ENCODE measurements around the gene NFASC.

The NFASC gene

GRCh38 chr1:204858363-204858821 is 12.3 kb upstream of the NFASC start:
- FAIRE-seq, result no peak
- no peak for DNase-seq (ENCODE audit: insufficient read length, low spot score)

DNA sequence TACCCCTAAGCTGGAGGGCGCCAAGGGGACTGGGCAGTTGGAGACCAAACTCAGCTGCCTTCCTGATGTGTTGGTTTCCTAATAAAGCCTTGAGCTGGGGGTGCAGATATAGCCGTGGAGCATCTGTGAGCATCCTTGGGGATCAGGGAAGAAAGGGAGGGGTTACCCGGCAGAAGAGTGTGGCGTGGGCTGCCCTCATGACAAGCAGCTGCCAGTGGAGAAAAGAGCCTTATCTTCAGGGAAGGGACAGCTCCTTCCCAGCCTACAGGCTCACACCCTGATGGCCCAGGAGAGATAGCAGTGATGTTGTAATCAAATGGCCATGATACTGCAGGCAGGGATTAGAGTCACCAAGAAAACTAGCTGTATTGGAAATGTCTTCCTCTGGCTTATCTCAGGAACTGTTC is 10.8 kb upstream of the NFASC start:
- FAIRE-seq, result no peak

GRCh38 chr1:204863024-204863423 is 7.6 kb upstream of the NFASC start:
- FAIRE-seq, result no peak
- DNase-seq (ENCODE audit: insufficient read length, low spot score), result no peak

More for the DNA sequence above, 10.8 kb upstream of the NFASC start:
- DNase-seq (ENCODE audit: insufficient read length, low spot score), result no peak

DNA sequence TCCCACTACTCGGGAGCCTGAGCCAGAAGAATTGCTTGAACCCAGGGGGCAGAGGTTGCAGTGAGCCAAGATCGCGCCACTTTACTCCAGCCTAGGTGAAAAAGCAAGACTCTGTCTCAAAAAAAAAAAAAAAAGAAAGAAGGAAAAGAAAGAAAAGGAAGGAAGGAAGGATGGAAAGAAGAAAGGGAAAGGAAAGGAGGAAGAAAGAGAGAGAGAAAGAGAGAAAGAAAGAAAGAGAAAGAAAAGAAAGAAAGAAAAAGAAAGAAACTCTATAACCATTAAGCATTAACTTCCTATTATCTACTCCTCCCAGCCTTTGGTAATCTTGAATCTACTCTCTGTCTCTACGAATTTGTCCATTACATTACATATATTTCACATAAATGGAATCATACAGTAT is 6.9 kb upstream of the NFASC start:
- DNase-seq (ENCODE audit: insufficient read length, low spot score) (no peak), FAIRE-seq (no peak)

- DNase-seq (ENCODE audit: insufficient read length, low spot score), result no peak
- FAIRE-seq, result no peak
These were observed 4.5 kb upstream of the NFASC start for GRCh38 chr1:204866051-204866596.

- DNase-seq (ENCODE audit: insufficient read length, low spot score) (no peak), FAIRE-seq (no peak)
These were observed 3.5 kb upstream of the NFASC start for GRCh38 chr1:204867203-204867602.

DNA sequence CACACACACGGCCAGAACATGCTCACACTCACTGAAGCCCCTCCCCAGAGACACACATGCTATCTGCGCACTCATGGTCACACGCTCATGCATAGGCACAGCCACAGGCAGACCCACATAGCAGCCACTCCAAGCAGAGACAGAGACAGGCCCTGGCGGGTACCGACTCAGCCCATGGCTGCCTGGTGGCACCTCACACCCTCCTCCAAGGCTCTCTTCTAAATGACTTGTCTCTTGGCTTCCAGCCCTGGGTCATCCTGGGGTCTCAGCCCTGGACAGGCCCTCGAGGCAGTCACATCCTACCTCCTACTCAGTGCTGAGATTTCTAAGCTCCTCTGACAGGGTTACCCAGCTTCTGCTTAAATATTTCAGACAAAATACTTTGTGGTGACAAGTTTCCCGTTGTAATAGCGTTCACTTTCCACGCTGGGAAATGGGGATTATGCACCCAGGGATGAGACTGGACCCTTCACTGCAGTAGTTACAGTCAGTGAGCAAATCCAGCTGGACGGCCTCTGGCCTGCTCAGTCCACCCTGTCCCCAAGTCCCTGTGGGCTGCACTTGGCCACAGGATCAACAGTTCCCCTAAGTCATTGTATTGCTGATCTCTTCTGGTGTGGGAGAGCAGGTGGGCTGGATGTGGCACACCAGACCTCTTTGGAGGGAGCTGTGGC is 2.9 kb upstream of the NFASC start:
- DNase-seq (ENCODE audit: insufficient read length, low spot score), result no peak
- FAIRE-seq, result no peak

- no peak for DNase-seq (ENCODE audit: insufficient read length, low spot score)
- FAIRE-seq, result no peak
These were observed 2.3 kb upstream of the NFASC start for GRCh38 chr1:204868340-204868700.

DNA sequence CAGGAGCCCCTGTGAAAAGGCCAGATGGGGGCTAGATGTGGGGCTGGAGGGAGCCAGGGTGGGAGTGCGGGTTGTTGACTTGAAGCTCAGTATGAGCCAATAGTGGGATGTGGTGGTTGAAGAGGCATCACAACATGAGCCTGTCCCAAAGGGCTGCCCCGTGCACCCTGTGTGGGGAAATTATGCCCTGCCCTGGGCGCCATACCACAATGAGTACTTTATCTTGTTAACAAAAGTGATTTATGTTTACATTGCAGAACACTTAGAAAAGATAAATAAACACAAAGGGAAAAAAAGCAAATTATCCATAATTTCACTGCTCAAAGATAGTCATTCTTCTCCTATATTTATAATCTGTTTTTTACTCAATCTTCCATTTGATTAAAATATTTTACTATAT is 1.6 kb upstream of the NFASC start:
- DNase-seq (ENCODE audit: insufficient read length, low spot score) (no peak), FAIRE-seq (no peak)

GRCh38 chr1:204871405-204872037 is 859 bp downstream of the NFASC start:
- DNase-seq (ENCODE audit: insufficient read length, low spot score) (no peak), FAIRE-seq (no peak)

DNA sequence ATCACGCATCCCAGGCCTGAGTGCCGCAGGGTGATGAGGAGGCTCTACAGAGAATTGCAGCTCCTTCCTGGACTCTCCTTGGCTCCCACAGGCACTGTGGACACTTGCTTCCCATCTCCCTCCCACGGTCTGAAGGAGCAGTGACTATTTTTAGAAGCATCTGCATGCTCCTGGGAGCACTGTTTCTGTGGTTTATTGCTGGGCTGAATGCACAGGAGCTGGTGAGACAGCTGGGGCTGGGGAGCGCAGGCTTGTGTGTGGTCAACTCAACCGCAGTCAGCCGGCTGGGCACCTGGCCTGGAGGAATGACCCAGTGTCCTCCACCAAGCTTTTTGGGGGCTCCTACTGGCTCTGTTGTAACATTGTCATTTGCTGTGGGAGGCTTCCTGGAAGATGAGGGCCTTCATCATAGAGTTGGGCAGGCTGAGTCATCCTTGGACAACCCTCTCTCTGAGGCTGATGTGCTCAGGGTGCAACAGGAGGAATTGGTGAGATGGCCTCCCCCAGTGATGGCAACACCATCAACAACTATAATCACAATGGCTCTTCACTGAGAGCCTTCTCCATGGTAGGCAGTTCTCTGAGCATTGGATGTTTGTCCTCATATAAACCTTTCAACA is 1.7 kb downstream of the NFASC start:
- FAIRE-seq, result no peak
- no peak for DNase-seq (ENCODE audit: insufficient read length, low spot score)

DNA sequence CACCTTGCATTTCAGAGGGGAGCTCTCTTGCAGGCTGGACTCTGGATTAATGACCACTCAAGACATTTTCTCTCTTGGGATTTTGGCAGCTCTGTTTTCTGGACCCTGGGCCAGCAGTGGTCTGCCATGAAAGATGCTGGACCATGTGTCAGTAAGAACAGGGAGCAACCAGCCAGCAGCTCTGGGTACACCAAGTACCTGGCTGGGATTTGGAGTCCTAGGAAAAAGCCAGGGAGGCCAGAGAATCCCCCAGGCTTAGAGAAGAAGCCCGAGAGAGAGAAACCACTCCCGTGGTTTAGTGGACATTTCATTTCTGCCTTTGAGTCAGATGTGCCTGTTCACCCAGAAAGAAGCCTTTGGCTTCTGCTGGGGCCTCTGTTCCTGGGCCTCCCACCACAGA is 2.5 kb downstream of the NFASC start:
- FAIRE-seq (no peak), DNase-seq (ENCODE audit: insufficient read length, low spot score) (no peak)

DNA sequence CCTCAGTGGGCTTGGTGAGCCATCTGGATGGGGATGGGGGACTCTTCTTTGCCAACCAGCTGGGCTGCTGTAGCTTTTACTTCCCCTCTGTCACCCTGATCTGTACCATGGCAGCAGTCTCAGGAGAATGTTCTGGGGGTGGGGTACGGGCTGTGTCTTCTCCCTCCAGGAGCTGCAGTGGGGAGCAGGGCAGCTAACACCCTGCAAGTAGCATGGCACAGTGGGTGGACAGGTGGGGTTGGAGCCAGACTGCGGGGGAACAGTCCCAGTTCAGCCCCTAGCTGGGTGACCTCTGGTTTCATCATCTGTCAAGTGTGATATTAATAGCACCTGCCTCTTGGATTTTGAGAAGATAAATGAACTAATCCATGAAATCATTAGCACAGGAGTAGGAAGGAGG is 3.1 kb downstream of the NFASC start:
- no peak for DNase-seq (ENCODE audit: insufficient read length, low spot score)
- no peak for FAIRE-seq

- no peak for FAIRE-seq
- no peak for DNase-seq (ENCODE audit: insufficient read length, low spot score)
These were observed 3.6 kb downstream of the NFASC start for GRCh38 chr1:204874274-204874673.

DNA sequence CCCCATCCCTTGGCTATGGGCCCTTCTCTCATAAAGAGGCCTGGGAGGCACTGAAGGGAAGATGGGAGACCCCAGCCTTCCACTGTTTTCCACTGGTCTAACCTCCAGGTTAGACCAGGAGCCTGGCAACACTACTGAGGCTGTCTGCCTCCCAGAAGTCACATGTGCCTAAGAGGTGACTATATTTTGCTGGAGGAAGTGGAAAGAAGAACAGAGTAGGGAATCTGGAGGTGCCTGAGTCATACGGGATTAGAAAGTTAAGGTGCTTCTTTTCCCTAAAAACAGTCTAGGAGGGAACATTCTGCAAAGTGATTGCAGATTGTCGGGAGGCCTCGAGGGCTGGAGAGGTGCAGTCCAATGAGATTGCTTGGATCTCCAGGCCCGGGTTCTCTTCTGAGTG is 4.6 kb downstream of the NFASC start:
- DNase-seq (ENCODE audit: insufficient read length, low spot score) (no peak), FAIRE-seq (no peak)

DNA sequence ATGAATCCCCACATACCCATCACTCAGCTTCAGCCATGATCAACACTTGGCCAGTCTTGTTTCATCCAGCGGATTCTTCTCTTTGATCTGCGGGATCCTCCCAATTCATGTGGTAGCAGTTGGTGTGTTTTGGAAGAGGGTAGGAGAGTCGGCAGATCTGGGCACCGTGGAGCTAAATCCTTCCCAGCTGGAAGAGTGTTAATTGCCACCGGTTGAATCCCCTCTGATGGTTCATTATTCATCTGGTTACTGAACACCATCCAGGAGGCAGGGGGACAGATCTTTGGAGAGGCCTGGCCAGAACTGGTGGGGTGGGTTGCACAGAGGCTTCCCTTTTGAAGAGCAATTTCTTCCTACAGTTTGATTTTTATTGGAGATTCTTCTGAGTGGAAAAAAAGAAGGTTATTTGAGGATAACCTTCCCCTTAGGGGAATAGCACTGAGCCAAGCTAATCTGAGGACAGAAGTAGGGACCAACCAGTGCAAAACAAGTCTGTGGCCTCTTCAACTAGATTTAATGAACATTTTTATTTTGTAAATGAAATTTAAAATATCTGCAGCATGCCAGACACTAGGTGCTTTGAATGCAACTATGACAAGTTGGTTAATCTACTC is 8.1 kb downstream of the NFASC start:
- DNase-seq (ENCODE audit: insufficient read length, low spot score), result no peak
- no peak for FAIRE-seq

DNA sequence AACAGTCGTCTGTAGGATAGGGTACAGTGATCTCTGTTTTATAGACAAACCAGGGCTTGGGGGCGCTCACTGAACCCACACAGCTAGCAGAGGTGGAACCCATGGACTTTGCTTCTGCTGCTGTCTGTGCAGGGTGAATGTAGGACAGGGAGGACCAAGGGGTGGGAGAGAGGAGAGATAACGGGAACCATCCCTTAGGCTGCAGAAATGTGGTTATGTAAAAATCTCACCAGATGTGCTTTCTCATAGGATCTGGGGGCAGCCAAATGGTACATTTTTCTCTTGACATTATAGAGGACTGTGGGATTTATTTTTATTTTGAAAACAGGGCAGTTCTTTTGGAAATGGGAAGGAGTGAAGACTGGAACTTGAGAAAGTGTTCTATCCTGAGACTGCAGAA is 8.7 kb downstream of the NFASC start:
- no peak for DNase-seq (ENCODE audit: insufficient read length, low spot score)
- no peak for FAIRE-seq

DNA sequence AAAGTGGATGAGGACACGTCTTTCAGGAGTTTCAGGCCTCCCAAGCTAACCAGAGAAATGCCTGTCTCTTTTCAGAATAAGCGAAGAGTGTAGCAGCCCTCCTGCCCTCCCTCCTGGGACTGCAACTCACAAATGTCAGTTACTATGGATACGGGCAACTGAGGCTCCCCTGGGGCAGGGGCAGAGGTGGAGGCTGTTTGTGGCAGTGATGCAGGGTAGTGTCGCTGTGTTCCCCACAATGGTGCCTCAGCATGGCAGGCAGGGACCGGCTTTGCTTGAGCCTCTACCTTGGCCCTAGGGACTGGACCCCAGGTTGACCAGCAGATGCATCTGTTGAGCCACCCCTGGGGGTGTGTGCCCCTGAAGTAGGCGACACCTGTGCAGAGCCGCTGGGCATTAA is 10.2 kb downstream of the NFASC start:
- DNase-seq (ENCODE audit: insufficient read length, low spot score) (no peak), FAIRE-seq (no peak)

DNA sequence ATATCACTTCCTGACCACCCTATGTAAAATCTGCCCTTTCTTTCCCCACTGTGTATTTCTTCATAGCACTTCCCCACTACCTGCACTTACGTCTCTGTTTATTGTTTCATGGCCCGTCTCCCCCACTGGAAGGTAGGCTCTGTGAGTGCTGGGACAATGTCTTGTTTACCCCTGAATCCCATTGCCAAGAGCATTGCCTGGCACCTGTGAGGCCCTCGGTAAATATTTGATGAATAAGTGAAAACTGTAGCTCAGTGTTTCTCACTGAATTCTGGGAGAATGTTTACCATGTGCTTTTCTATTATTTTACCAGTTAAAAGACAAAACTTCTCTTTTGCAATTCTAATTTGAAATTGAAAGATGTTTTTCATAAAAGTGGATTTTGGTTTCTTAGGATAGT is 11.8 kb downstream of the NFASC start:
- FAIRE-seq, result no peak
- DNase-seq (ENCODE audit: insufficient read length, low spot score), result no peak

DNA sequence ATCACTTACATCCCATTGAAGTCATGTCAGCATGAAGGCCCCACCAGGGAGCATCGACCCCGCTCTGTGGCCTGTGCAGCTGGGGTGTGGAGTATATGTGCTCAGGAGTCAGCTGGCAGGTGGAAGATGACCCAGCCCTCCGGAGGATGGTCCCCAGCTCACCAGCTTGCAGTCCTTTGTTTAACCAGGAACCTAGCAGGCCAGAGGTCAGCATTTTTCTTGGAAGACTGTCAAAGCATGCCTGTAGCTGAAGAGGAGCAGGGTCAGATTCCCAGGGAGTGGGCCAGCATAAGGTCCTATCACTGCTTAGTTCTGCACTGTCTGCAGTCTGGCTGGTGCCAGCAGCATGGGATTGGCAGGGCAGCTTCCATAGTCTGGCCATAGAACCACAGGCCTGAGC is 12.7 kb downstream of the NFASC start:
- FAIRE-seq, result no peak
- DNase-seq (ENCODE audit: insufficient read length, low spot score), result no peak

GRCh38 chr1:204885288-204885711 is 14.6 kb downstream of the NFASC start:
- DNase-seq (ENCODE audit: insufficient read length, low spot score) (no peak), FAIRE-seq (no peak)

DNA sequence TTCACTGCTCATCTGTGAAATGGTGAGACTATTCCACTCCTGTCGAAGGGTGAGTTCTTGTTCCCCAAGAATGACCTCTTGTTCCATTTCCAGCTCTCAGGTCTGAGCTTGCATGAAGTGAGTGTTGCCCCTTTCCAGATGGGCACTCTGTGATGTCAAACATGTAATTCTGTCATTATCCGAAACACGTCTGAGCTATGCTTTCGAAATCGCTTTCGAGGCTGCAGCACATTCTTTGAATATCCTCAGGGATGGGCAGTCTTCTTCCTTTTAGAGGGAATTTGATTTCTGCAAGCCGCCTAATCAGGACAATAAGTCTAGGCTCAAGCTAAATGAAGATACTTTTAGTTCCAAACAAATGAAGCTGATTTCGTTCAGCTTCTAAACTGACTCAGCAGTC is 15.1 kb downstream of the NFASC start:
- FAIRE-seq (no peak), DNase-seq (ENCODE audit: insufficient read length, low spot score) (no peak)

Measured in HTR-8/SVneo (cell line).